Ovary (tissue), 3 donors: ENCODE measurements around the gene GPC3.

Experiments
- POLR2A ChIP-seq: fragments of 450-650 bp; IDR thresholded peaks from one replicate; pipeline ENCODE4 v1.6.1; 2017; ENCODE audit warnings: antibody characterized with exemption, mild to moderate bottlenecking, moderate library complexity
- TF ChIP-seq, protein P1 (sequence below), 3 donors: fragments of 450-650 bp in 2 of 3; fragments of 200-600 bp in 1 of 3; IDR thresholded peaks; one replicate each; pipeline versions ENCODE4 v1.5.1 to v1.8.0; 2016 to 2022; ENCODE audit warnings: antibody characterized with exemption in 3 of 3, mild to moderate bottlenecking in 1 of 3
- donor health status: DM: no; HTN: no; CAD: no.

- TF ChIP-seq, protein P1, sequence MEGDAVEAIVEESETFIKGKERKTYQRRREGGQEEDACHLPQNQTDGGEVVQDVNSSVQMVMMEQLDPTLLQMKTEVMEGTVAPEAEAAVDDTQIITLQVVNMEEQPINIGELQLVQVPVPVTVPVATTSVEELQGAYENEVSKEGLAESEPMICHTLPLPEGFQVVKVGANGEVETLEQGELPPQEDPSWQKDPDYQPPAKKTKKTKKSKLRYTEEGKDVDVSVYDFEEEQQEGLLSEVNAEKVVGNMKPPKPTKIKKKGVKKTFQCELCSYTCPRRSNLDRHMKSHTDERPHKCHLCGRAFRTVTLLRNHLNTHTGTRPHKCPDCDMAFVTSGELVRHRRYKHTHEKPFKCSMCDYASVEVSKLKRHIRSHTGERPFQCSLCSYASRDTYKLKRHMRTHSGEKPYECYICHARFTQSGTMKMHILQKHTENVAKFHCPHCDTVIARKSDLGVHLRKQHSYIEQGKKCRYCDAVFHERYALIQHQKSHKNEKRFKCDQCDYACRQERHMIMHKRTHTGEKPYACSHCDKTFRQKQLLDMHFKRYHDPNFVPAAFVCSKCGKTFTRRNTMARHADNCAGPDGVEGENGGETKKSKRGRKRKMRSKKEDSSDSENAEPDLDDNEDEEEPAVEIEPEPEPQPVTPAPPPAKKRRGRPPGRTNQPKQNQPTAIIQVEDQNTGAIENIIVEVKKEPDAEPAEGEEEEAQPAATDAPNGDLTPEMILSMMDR (IDR thresholded peaks at IDR 0.05), result no peak
- no peak for TF ChIP-seq POLR2A
These were observed 13.8 kb upstream of the GPC3 start for GRCh38 chrX:133999031-133999705.
